ENCODE data around the gene TRIM7.

- TF ChIP-seq CTCF (IDR thresholded peaks at IDR 0.05) (no peak), POLR2A (IDR thresholded peaks at IDR 0.05) (no peak)
Observed at GRCh38 chr5:181217803-181218062, 12.7 kb upstream of the TRIM7 start.
